GM18861 (cell line): ENCODE data around the gene KCNJ16.
"Not testable (repeated sequence)": the region's sequence is repeated elsewhere in the genome, so short reads cannot be mapped to it uniquely, and the experiment has no call there.

Experiments used
- ATAC-seq: cut with Tn5 transposase; IDR thresholded peaks from one replicate; pipeline ENCODE4 v1.9.1; 2021; ENCODE audit not compliant: unreplicated experiment

The KCNJ16 gene

GRCh38 chr17:70074956-70075355 lies at the start of gene KCNJ16:
Gene KCNJ16 (plus strand): TSS chr17:70075225. CDS start chr17:70132088, 56,863 bp downstream.
- ATAC-seq, result no peak

GRCh38 chr17:70028397-70028796 lies 46.6 kb upstream of the KCNJ16 start:
- no peak for ATAC-seq

- ATAC-seq, result no peak
Measured at GRCh38 chr17:70028978-70029767, 45.9 kb upstream of the KCNJ16 start.

GRCh38 chr17:70030371-70030770 lies 44.7 kb upstream of the KCNJ16 start:
- no peak for ATAC-seq

GRCh38 chr17:70031341-70031740 lies 43.7 kb upstream of the KCNJ16 start:
- no peak for ATAC-seq

GRCh38 chr17:70033165-70033564 lies 41.9 kb upstream of the KCNJ16 start:
- no peak for ATAC-seq

GRCh38 chr17:70034158-70034557 lies 40.9 kb upstream of the KCNJ16 start:
- no peak for ATAC-seq

GRCh38 chr17:70037498-70037897 lies 37.5 kb upstream of the KCNJ16 start:
- no peak for ATAC-seq

GRCh38 chr17:70040336-70040735 lies 34.7 kb upstream of the KCNJ16 start:
- ATAC-seq, result no peak

GRCh38 chr17:70041061-70041460 lies 34.0 kb upstream of the KCNJ16 start:
- ATAC-seq, result no peak

- no peak for ATAC-seq
Measured at GRCh38 chr17:70041540-70041939, 33.5 kb upstream of the KCNJ16 start.

GRCh38 chr17:70045780-70046179 lies 29.2 kb upstream of the KCNJ16 start:
- ATAC-seq, result not testable (repeated sequence)

GRCh38 chr17:70047619-70048419 lies 27.2 kb upstream of the KCNJ16 start:
- no peak for ATAC-seq

- no peak for ATAC-seq
Measured at GRCh38 chr17:70049801-70050591, 25.0 kb upstream of the KCNJ16 start.

- ATAC-seq, result no peak
Measured at GRCh38 chr17:70050931-70051330, 24.1 kb upstream of the KCNJ16 start.

- ATAC-seq, result no peak
Measured at GRCh38 chr17:70053241-70054234, 21.5 kb upstream of the KCNJ16 start.

GRCh38 chr17:70055000-70055399 lies 20.0 kb upstream of the KCNJ16 start:
- ATAC-seq, result no peak

GRCh38 chr17:70059071-70059470 lies 16.0 kb upstream of the KCNJ16 start:
- ATAC-seq, result no peak

GRCh38 chr17:70059649-70060048 lies 15.4 kb upstream of the KCNJ16 start:
- ATAC-seq, result no peak

- no peak for ATAC-seq
Measured at GRCh38 chr17:70060415-70060814, 14.6 kb upstream of the KCNJ16 start.
